HG03196 (cell line): ENCODE results near the gene OR9Q1.
"Not testable (repeated sequence)": the region's sequence is repeated elsewhere in the genome, so short reads cannot be mapped to it uniquely, and the experiment has no call there.

Experiments
- ATAC-seq: cut with Tn5 transposase; IDR thresholded peaks from one replicate; pipeline ENCODE4 v1.9.1; 2021; ENCODE audit not compliant: unreplicated experiment

OR9Q1 gene

GRCh38 chr11:58133309-58134076 lies 109.8 kb downstream of the OR9Q1 start:
- ATAC-seq = no peak

- ATAC-seq = no peak
These were observed 110.5 kb downstream of the OR9Q1 start for GRCh38 chr11:58134151-58134550.

- ATAC-seq = no peak
These were observed 111.5 kb downstream of the OR9Q1 start for GRCh38 chr11:58135171-58135570.

GRCh38 chr11:58142761-58143160 lies 119.1 kb downstream of the OR9Q1 start:
- ATAC-seq = no peak

- no peak for ATAC-seq
These were observed 129.1 kb downstream of the OR9Q1 start for GRCh38 chr11:58152781-58153180.

GRCh38 chr11:58164389-58164788 lies 140.7 kb downstream of the OR9Q1 start:
- no peak for ATAC-seq

GRCh38 chr11:58164990-58165389 lies 141.3 kb downstream of the OR9Q1 start:
- ATAC-seq = no peak

GRCh38 chr11:58165504-58166106 lies 141.9 kb downstream of the OR9Q1 start:
- ATAC-seq = no peak

GRCh38 chr11:58177409-58178054 lies 153.9 kb downstream of the OR9Q1 start:
- no peak for ATAC-seq

GRCh38 chr11:58178444-58178843 lies 154.8 kb downstream of the OR9Q1 start:
- ATAC-seq = no peak

GRCh38 chr11:58179648-58180047 lies 156.0 kb downstream of the OR9Q1 start:
- ATAC-seq = no peak

GRCh38 chr11:58186938-58187337 lies 163.3 kb downstream of the OR9Q1 start:
- ATAC-seq = no peak

GRCh38 chr11:58188770-58189169 lies 165.1 kb downstream of the OR9Q1 start, which contains the start of gene OR9Q2:
Gene OR9Q2 (plus strand): TSS chr11:58189070. CDS start chr11:58190491, 1,421 bp downstream.
- ATAC-seq = no peak

GRCh38 chr11:58192229-58192628 lies 168.5 kb downstream of the OR9Q1 start:
- ATAC-seq = no peak

- ATAC-seq = no peak
These were observed 169.7 kb downstream of the OR9Q1 start for GRCh38 chr11:58193391-58193790.

- no peak for ATAC-seq
These were observed 172.3 kb downstream of the OR9Q1 start for GRCh38 chr11:58195939-58196338.

- no peak for ATAC-seq
These were observed 175.6 kb downstream of the OR9Q1 start for GRCh38 chr11:58199271-58199670.

GRCh38 chr11:58204042-58204441 lies 180.4 kb downstream of the OR9Q1 start, which contains the start of gene OR1S2:
Gene OR1S2 (minus strand): TSS chr11:58204142. CDS start chr11:58204142, 0 bp downstream.
- no peak for ATAC-seq

GRCh38 chr11:58212420-58212819 lies 188.7 kb downstream of the OR9Q1 start, which contains the start of gene OR1S1:
Gene OR1S1 (plus strand): TSS chr11:58212720.
- not testable (repeated sequence) for ATAC-seq

- ATAC-seq = no peak
These were observed 192.8 kb downstream of the OR9Q1 start for GRCh38 chr11:58216476-58216875.

GRCh38 chr11:58222721-58223120 lies 199.0 kb downstream of the OR9Q1 start:
- no peak for ATAC-seq
